GM18517 (cell line): ENCODE data around the gene KCNG3.
"Not testable (repeated sequence)": the region's sequence is repeated elsewhere in the genome, so short reads cannot be mapped to it uniquely, and the experiment has no call there.

ENCODE experiments used
- ATAC-seq: cut with Tn5 transposase; IDR thresholded peaks from one replicate; pipeline ENCODE4 v1.9.1; 2021; ENCODE audit warnings: mild to moderate bottlenecking, moderate library complexity; ENCODE audit not compliant: unreplicated experiment

Gene KCNG3

DNA sequence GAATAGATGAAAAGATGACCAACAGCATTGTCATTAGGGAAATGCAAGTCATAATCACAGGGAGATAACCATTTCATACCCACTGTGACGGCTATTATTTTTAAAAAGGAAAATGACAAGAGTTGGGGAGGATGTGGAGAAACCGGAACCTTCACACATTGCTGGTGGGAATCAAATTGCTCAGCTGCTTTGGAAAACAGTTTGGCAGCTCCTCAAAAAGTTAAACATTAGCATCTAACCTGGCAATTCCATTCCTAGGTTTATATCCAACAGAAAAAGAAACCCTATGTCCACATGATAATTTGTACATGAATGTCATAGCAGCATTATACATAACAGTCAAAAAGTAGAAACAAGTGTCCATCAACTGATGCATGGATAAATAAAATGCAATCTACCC, 58.2 kb downstream of the KCNG3 start:
- no peak for ATAC-seq

GRCh38 chr2:42430188-42430587, 63.6 kb downstream of the KCNG3 start:
- ATAC-seq = no peak

- ATAC-seq = no peak
These were observed 64.4 kb downstream of the KCNG3 start for GRCh38 chr2:42429352-42429751.

DNA sequence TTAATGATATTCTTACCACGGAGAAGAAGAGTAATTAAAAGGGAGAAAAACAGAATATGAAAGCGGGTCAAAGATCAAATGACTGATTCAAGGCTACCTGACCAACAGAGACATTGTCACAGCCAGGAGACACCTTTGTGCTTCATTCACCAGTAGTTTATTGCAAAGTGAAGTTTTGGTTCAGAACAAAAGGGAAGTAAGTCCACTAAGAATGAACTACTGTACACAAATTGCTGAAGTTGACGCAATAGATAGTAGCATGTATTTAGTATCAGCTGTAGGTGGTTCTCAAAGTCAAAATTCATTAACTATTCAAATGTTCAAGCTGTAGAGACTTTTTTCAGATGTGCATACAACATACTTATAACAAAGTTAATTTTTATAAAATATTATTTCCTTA, 68.1 kb downstream of the KCNG3 start:
- no peak for ATAC-seq

GRCh38 chr2:42424033-42424432, 69.7 kb downstream of the KCNG3 start:
- no peak for ATAC-seq

GRCh38 chr2:42421601-42422239, 72.1 kb downstream of the KCNG3 start:
- ATAC-seq = no peak

GRCh38 chr2:42421157-42421485, 72.7 kb downstream of the KCNG3 start:
- ATAC-seq = no peak

DNA sequence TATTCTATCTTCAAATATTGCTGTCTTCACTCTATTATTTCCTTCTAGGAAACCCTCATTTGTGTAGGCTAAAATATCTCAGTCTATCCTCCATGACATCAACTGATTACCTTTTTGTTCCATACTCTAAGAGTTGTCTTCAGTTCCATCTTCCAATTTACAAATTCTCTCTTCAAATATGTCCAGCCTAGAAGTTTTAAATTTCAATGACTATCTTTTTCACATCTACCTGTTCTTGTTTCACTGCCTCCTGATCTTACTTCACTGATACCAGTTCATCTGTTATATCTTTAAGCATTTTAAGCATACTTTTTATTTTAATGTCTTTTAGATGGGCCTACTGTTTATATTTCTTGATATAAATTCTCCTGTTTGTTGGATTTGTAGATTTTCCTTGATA, 79.1 kb downstream of the KCNG3 start:
- ATAC-seq = no peak

- ATAC-seq = no peak
These were observed 79.6 kb downstream of the KCNG3 start for GRCh38 chr2:42414158-42414557.

- ATAC-seq = no peak
These were observed 82.9 kb downstream of the KCNG3 start for GRCh38 chr2:42410742-42411514.

- no peak for ATAC-seq
These were observed 85.8 kb downstream of the KCNG3 start for GRCh38 chr2:42408009-42408408.

DNA sequence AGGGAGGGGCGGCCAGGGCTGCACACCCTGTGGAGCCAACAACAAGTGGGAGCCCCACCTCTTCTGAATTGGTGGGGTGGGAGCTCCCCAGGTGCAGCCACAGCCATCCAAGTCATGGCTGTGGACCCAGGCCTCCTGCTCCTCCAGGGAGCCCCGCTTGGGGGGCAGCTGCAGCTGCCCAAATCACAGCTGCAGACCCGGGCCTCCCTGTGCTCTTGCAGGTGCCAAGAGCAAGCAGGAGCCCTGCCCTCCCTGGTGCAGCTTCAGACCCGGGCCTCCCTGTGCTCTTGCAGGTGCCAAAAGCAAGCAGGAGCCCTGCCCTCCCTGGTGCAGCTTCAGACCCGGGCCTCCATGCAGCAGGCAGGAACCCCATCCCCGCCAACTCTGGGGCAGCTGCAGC, 86.3 kb downstream of the KCNG3 start:
- ATAC-seq = no peak

GRCh38 chr2:42404676-42405075, 89.1 kb downstream of the KCNG3 start:
- no peak for ATAC-seq

DNA sequence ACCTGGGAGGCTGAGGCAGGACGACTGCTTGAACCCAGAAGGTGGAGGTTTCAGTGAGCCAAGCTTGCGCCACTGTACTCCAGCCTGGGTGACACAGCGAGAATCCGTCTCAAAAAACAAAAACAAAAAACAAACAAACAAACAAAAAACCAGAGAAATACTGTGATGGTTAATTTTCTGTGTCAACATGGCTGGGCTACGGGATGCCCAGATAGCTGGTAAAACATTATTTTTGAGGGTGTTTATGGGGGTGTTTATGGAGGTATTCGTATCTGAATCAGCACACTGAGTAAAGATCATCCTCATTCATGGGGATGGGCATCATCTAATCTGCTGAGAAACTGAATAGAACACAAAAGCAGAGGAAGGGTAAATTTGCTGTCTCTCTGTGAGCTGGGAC, 92.0 kb downstream of the KCNG3 start:
- ATAC-seq = no peak

GRCh38 chr2:42398052-42398451, 95.7 kb downstream of the KCNG3 start:
- not testable (repeated sequence) for ATAC-seq

DNA sequence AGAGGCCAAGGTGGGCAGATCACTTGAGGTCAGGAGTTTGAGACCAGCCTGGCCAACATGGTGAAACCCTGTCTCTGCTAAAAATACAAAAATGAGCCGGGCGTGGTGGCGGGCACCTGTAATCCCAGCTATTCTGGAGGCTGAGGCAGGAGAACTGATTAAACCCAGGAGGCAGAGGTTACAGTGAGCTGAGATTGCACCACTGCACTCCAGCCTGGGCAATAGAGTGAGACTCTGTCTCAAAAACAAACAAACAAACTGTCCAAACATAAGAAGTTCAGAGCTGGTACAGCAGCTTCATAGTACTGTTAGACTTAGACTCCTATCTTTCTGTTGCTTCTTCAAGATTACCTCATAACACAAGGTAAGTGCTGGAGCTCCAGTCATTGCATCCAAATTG, 100.5 kb downstream of the KCNG3 start:
- not testable (repeated sequence) for ATAC-seq

- no peak for ATAC-seq
These were observed 101.6 kb downstream of the KCNG3 start for GRCh38 chr2:42392191-42392590.
